HCT116 (cell line): ENCODE data around the gene HTT-AS. TPM values are rescaled to one million over a fixed set of nuclear protein-coding genes. Genes with fewer than 3 reads are reported as not detected.

Experiments used
- ATAC-seq: fragments of 200-7000 bp; cut with Tn5 transposase; 2 replicates; pipeline ENCODE4 v1.9.1; 2020; ENCODE audit warnings: mild to moderate bottlenecking, moderate library complexity
- BruUV-seq: library from RNA; stranded (reverse); fragments of 400-500 nt; replicated peaks from 2 replicates; lab custom pipeline; 2021; lab: Mats Ljungman, UMichigan
- CTCF ChIA-PET: fragments of 300-600 bp; sonication (Branson Sonifier 250); formaldehyde crosslinking; loops from one replicate; lab custom pipeline; 2021; ENCODE audit warnings: antibody characterized with exemption; lab: Charles Lee
- POLR2A ChIA-PET: fragments of 300-600, 350-600 bp; sonication (Branson Sonifier 250); formaldehyde crosslinking; loops from one replicate; lab custom pipeline; 2021; ENCODE audit warnings: antibody characterized with exemption; lab: Charles Lee
- RAD21 ChIA-PET, 2 experiments: fragments of 300-600 bp; sonication (Branson Sonifier 250); formaldehyde crosslinking; loops; one replicate each; lab custom pipeline; 2023; ENCODE audit warnings: low total read pairs in 2 of 2; ENCODE audit not compliant: uncharacterized antibody in 2 of 2, unreplicated experiment in 2 of 2, low non-redundant PET in 1 of 2; lab: Charles Lee
- DNase-seq: peaks from one replicate; pipeline ENCODE4 v3.0.0-alpha.2; 2010; ENCODE audit warnings: low read depth, low spot score
- H2AFZ ChIP-seq: fragments of 200-600 bp; shearing (Covaris generic), sonication (generic); 2 replicates; pipeline ENCODE4 v1.6.1; 2017; ENCODE audit warnings: low read depth, mixed run types, mixed read lengths, antibody characterized with exemption, low read length; ENCODE audit not compliant: poor library complexity, severe bottlenecking
- H3K27ac ChIP-seq: 2 replicates; pipeline ENCODE4 v1.5.1; 2012; ENCODE audit warnings: low read depth, low read length
- H3K27me3 ChIP-seq: fragments of 200-600 bp; sonication (generic); 2 replicates; pipeline ENCODE4 v1.6.1; 2016; ENCODE audit warnings: mixed run types, low read length, mixed read lengths; ENCODE audit not compliant: insufficient read depth
- H3K36me3 ChIP-seq, 2 experiments: fragments of 200-500 bp in 1 of 2; fragments of 200-600 bp in 1 of 2; sonication (Bioruptor generic) in 1 of 2; sonication (generic) in 1 of 2; 2 replicates each; pipeline versions ENCODE4 v1.5.1 to v1.6.1; 2014 to 2016; ENCODE audit warnings: low read length in 2 of 2, inconsistent platforms in 1 of 2, mixed read lengths in 1 of 2, mixed run types in 1 of 2; ENCODE audit not compliant: insufficient read depth in 2 of 2, control insufficient read depth in 1 of 2
- H3K4me1 ChIP-seq, 2 experiments: fragments of 200-600 bp in 1 of 2; sonication (generic) in 1 of 2; 2 replicates each; pipeline versions ENCODE4 v1.5.1 to v1.6.1; 2012 to 2017; ENCODE audit warnings: low read length in 2 of 2, inconsistent platforms in 1 of 2, mild to moderate bottlenecking in 1 of 2, mixed read lengths in 1 of 2, mixed run types in 1 of 2, moderate library complexity in 1 of 2; ENCODE audit not compliant: insufficient read depth in 2 of 2, control insufficient read depth in 1 of 2
- H3K4me2 ChIP-seq: fragments of 200-600 bp; sonication (generic); 2 replicates; pipeline ENCODE4 v1.6.1; 2017; ENCODE audit warnings: mixed run types, low read length, mixed read lengths
- H3K4me3 ChIP-seq, 2 experiments: fragments of 200-600 bp in 1 of 2; sonication (generic) in 1 of 2; replicated peaks in 1 of 2; 2 replicates each; pipeline ENCODE4 v1.5.1; 2011 to 2016; ENCODE audit warnings: low read length in 2 of 2, control low read depth in 1 of 2, low read depth in 1 of 2, mild to moderate bottlenecking in 1 of 2, mixed read lengths in 1 of 2, mixed run types in 1 of 2
- H3K79me2 ChIP-seq: fragments of 200-600 bp; sonication (generic); 2 replicates; pipeline ENCODE4 v1.6.1; 2017; ENCODE audit warnings: mild to moderate bottlenecking, mixed run types, low read length, moderate library complexity, mixed read lengths; ENCODE audit not compliant: insufficient read depth
- H3K9ac ChIP-seq: fragments of 200-600 bp; sonication (generic); 2 replicates; pipeline ENCODE4 v1.6.1; 2016; ENCODE audit warnings: low read length, mixed read lengths
- H3K9me2 ChIP-seq: fragments of 200-600 bp; sonication (generic), shearing (Covaris generic); 2 replicates; pipeline ENCODE4 v1.6.1; 2017; ENCODE audit warnings: mixed run types, mild to moderate bottlenecking, moderate library complexity; ENCODE audit not compliant: insufficient read depth
- H3K9me3 ChIP-seq, 2 experiments: fragments of 200-500 bp in 1 of 2; fragments of 200-600 bp in 1 of 2; sonication (Bioruptor generic) in 1 of 2; sonication (generic) in 1 of 2; 2 replicates each; pipeline ENCODE4 v1.6.1; 2014 to 2017; ENCODE audit warnings: low read length in 2 of 2, mixed read lengths in 2 of 2, inconsistent platforms in 1 of 2, low read depth in 1 of 2, mild to moderate bottlenecking in 1 of 2, mixed run types in 1 of 2, moderate library complexity in 1 of 2; ENCODE audit not compliant: control insufficient read depth in 1 of 2, insufficient read depth in 1 of 2
- H4K20me1 ChIP-seq: fragments of 200-600 bp; sonication (generic), shearing (Covaris generic); 2 replicates; pipeline ENCODE4 v1.6.1; 2017; ENCODE audit warnings: mixed run types, mild to moderate bottlenecking, moderate library complexity; ENCODE audit not compliant: insufficient read depth
- ATF3 ChIP-seq: IDR thresholded peaks from 2 replicates; pipeline ENCODE4 v1.6.1; 2012
- ELF1 ChIP-seq: IDR thresholded peaks from 2 replicates; pipeline ENCODE4 v1.6.1; 2012; ENCODE audit warnings: low read depth, borderline replicate concordance
- EZH2 ChIP-seq: fragments of 200-600 bp; sonication (generic); IDR thresholded peaks from 2 replicates; pipeline ENCODE4 v1.6.1; 2017; ENCODE audit warnings: antibody characterized with exemption, mixed run types
- FOSL1 ChIP-seq: IDR thresholded peaks from 2 replicates; pipeline ENCODE4 v1.6.1; 2012; ENCODE audit warnings: low read depth
- JUND ChIP-seq: IDR thresholded peaks from 2 replicates; pipeline ENCODE4 v1.6.1; 2012
- POLR2A ChIP-seq: IDR thresholded peaks from 2 replicates; pipeline ENCODE4 v1.7.0; 2011; ENCODE audit warnings: borderline replicate concordance; ENCODE audit not compliant: insufficient read depth, insufficient read length; ENCODE audit errors: extremely low read depth
- POLR2AphosphoS5 ChIP-seq: IDR thresholded peaks from 2 replicates; pipeline ENCODE4 v1.6.1; 2011; ENCODE audit warnings: mild to moderate bottlenecking, low read depth, low read length, moderate library complexity
- RAD21 ChIP-seq: IDR thresholded peaks from 2 replicates; pipeline ENCODE4 v1.6.1; 2012; ENCODE audit warnings: low read depth, mild to moderate bottlenecking
- SP1 ChIP-seq: IDR thresholded peaks from 2 replicates; pipeline ENCODE4 v1.6.1; 2012; ENCODE audit warnings: low read depth
- SRF ChIP-seq: IDR thresholded peaks from 2 replicates; pipeline ENCODE4 v1.6.1; 2012; ENCODE audit warnings: low read depth
- TCF7L2 ChIP-seq: IDR thresholded peaks from 2 replicates; pipeline ENCODE4 v1.7.0; 2011; ENCODE audit warnings: borderline replicate concordance, inconsistent platforms; ENCODE audit not compliant: insufficient read depth, insufficient read length; ENCODE audit errors: extremely low read depth
- YY1 ChIP-seq: IDR thresholded peaks from 2 replicates; pipeline ENCODE4 v1.6.1; 2011; ENCODE audit warnings: low read length, low read depth, moderate library complexity, mild to moderate bottlenecking; ENCODE audit not compliant: insufficient replicate concordance; ENCODE audit errors: extremely low read depth
- ZFX ChIP-seq: fragments of 450-650 bp; IDR thresholded peaks from 2 replicates; pipeline ENCODE4 v1.6.1; 2017
- ZNF274 ChIP-seq: fragments of 200-500 bp; sonication (Bioruptor generic); IDR thresholded peaks from 2 replicates; pipeline ENCODE4 v1.6.1; 2014; ENCODE audit warnings: mild to moderate bottlenecking, low read depth, low read length, inconsistent platforms
- intact Hi-C: fragments of 100-400 bp; cut with micrococcal nuclease; formaldehyde crosslinking; loops from 2 replicates; pipeline ENCODE4 v1.10.0; 2022
- total RNA-seq: library from RNA; stranded (reverse); gene quantifications from one replicate; pipeline ENCODE4 v1.2.1, GENCODE V29; 2021; ENCODE audit not compliant: unreplicated experiment
- TF ChIP-seq, protein P1 (sequence below): IDR thresholded peaks from 2 replicates; pipeline ENCODE4 v1.6.1; 2012; ENCODE audit warnings: low read depth
- TF ChIP-seq, protein P2 (sequence below): IDR thresholded peaks from 2 replicates; pipeline ENCODE4 v1.6.1; 2012
- TF ChIP-seq, protein P3 (sequence below), 3 experiments: fragments of 200-600 bp in 1 of 3; sonication (generic) in 1 of 3; IDR thresholded peaks in 2 of 3; conservative IDR thresholded peaks in 1 of 3; 2 replicates each; pipeline ENCODE4 v1.5.1; 2012 to 2017; ENCODE audit warnings: low read depth in 2 of 3, low read length in 2 of 3, antibody characterized with exemption in 1 of 3, borderline replicate concordance in 1 of 3, control low read depth in 1 of 3, mild to moderate bottlenecking in 1 of 3, mixed read lengths in 1 of 3, mixed run types in 1 of 3, moderate library complexity in 1 of 3; ENCODE audit not compliant: insufficient read depth in 1 of 3
- TF ChIP-seq, protein P4 (sequence below): IDR thresholded peaks from 2 replicates; pipeline ENCODE4 v1.6.1; 2011; ENCODE audit warnings: mild to moderate bottlenecking, low read length, moderate library complexity; ENCODE audit not compliant: insufficient replicate concordance; ENCODE audit errors: extremely low read depth

The HTT-AS gene
- total RNA-seq, 1 experiment from 2014 or later: not detected

- intact Hi-C loops: no loop called here
- Histone ChIP-seq H3K4me2 (no peak overlapping the region), H2AFZ (no peak overlapping the region), H3K27ac (no peak overlapping the region), H3K36me3 (peaks cover 0 to 6% of the 10 kb centered on the region in 2 experiments; a peak in 2 of 4 replicates), H3K4me1 (no peaks in the 10 kb centered on the region), H4K20me1 (no peaks in the 10 kb centered on the region), H3K9ac (no peak overlapping the region)
- POLR2A ChIA-PET: no interaction called here
- RAD21 ChIA-PET: no interaction called here
- no TSS peak for BruUV-seq
- TF ChIP-seq, protein P1, sequence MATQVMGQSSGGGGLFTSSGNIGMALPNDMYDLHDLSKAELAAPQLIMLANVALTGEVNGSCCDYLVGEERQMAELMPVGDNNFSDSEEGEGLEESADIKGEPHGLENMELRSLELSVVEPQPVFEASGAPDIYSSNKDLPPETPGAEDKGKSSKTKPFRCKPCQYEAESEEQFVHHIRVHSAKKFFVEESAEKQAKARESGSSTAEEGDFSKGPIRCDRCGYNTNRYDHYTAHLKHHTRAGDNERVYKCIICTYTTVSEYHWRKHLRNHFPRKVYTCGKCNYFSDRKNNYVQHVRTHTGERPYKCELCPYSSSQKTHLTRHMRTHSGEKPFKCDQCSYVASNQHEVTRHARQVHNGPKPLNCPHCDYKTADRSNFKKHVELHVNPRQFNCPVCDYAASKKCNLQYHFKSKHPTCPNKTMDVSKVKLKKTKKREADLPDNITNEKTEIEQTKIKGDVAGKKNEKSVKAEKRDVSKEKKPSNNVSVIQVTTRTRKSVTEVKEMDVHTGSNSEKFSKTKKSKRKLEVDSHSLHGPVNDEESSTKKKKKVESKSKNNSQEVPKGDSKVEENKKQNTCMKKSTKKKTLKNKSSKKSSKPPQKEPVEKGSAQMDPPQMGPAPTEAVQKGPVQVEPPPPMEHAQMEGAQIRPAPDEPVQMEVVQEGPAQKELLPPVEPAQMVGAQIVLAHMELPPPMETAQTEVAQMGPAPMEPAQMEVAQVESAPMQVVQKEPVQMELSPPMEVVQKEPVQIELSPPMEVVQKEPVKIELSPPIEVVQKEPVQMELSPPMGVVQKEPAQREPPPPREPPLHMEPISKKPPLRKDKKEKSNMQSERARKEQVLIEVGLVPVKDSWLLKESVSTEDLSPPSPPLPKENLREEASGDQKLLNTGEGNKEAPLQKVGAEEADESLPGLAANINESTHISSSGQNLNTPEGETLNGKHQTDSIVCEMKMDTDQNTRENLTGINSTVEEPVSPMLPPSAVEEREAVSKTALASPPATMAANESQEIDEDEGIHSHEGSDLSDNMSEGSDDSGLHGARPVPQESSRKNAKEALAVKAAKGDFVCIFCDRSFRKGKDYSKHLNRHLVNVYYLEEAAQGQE: no peak
- no peak for TF ChIP-seq TCF7L2
- TF ChIP-seq YY1: no peak
- TF ChIP-seq, protein P2, sequence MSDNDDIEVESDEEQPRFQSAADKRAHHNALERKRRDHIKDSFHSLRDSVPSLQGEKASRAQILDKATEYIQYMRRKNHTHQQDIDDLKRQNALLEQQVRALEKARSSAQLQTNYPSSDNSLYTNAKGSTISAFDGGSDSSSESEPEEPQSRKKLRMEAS: no peak
- no peak for TF ChIP-seq FOSL1
- no peak for TF ChIP-seq RAD21
- no peak for TF ChIP-seq ZNF274
- no peak for TF ChIP-seq ATF3
- TF ChIP-seq ZFX: no peak
- TF ChIP-seq, protein P3, sequence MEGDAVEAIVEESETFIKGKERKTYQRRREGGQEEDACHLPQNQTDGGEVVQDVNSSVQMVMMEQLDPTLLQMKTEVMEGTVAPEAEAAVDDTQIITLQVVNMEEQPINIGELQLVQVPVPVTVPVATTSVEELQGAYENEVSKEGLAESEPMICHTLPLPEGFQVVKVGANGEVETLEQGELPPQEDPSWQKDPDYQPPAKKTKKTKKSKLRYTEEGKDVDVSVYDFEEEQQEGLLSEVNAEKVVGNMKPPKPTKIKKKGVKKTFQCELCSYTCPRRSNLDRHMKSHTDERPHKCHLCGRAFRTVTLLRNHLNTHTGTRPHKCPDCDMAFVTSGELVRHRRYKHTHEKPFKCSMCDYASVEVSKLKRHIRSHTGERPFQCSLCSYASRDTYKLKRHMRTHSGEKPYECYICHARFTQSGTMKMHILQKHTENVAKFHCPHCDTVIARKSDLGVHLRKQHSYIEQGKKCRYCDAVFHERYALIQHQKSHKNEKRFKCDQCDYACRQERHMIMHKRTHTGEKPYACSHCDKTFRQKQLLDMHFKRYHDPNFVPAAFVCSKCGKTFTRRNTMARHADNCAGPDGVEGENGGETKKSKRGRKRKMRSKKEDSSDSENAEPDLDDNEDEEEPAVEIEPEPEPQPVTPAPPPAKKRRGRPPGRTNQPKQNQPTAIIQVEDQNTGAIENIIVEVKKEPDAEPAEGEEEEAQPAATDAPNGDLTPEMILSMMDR (IDR thresholded peaks at IDR 0.05 in 2 of 3, conservative IDR thresholded peaks at IDR 0.05 in 1 of 3; ENCODE audit: borderline replicate concordance in 1 of 3, insufficient read depth in 1 of 3, low read depth in 2 of 3, low read length in 2 of 3): no peak
- TF ChIP-seq ELF1: no peak
- TF ChIP-seq SRF: no peak
- TF ChIP-seq, protein P4, sequence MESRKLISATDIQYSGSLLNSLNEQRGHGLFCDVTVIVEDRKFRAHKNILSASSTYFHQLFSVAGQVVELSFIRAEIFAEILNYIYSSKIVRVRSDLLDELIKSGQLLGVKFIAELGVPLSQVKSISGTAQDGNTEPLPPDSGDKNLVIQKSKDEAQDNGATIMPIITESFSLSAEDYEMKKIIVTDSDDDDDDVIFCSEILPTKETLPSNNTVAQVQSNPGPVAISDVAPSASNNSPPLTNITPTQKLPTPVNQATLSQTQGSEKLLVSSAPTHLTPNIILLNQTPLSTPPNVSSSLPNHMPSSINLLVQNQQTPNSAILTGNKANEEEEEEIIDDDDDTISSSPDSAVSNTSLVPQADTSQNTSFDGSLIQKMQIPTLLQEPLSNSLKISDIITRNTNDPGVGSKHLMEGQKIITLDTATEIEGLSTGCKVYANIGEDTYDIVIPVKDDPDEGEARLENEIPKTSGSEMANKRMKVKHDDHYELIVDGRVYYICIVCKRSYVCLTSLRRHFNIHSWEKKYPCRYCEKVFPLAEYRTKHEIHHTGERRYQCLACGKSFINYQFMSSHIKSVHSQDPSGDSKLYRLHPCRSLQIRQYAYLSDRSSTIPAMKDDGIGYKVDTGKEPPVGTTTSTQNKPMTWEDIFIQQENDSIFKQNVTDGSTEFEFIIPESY: no peak
- TF ChIP-seq SP1: no peak
- no peak for TF ChIP-seq EZH2
- TF ChIP-seq POLR2A: no peak
- no peak for TF ChIP-seq JUND
- no peak for TF ChIP-seq POLR2AphosphoS5
- TF ChIP-seq, all 23 proteins: peak for 0
- Histone ChIP-seq H3K9me2 (no peaks in the 10 kb centered on the region), H3K27me3 (no peaks in the 10 kb centered on the region), H3K4me3 (no peak overlapping the region), H3K9me3 (no peaks in the 10 kb centered on the region), H3K79me2 (peaks cover 4% of the 10 kb centered on the region; the same call in 1 of the 2 replicates)
- CTCF ChIA-PET: no interaction called here
- no peak for ATAC-seq
- DNase-seq: no peak
Observed at GRCh38 chr4:3091464-3091863, 17.1 kb upstream of the HTT-AS start.
